ENCODE data around the gene GABRD. TPM values are rescaled to one million over a fixed set of nuclear protein-coding genes. Genes with fewer than 3 reads are reported as not detected.
A peak's percentile ranks its signal among the peaks of the same experiment; 100 is the strongest.

GABRD gene
- total RNA-seq, 1 donor from 2014 or later: 0.41 TPM

DNA sequence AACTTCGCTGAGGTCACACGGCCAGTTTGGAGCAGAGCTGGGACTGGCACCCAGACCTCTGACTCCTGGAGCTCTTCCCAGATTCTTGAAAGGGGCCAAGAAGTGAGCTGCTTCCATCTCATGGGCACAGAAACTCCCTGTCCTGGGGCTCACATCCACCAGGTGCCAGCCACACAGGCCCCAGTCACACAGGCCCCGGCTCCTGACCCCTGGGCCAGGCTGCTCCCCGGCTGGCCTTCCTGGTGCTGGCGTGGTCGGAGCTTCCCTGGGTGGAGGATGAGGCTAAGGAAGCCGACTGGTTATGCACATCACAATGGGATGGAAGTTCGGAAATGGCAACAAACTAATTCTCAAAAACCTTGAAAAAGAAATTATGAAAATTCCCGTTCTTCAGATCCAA, 3.0 kb upstream of the GABRD start:
- Histone ChIP-seq H3K4me1 (peaks cover 13% of the 10 kb centered on the region), H3K36me3 (no peaks in the 10 kb centered on the region)

DNA sequence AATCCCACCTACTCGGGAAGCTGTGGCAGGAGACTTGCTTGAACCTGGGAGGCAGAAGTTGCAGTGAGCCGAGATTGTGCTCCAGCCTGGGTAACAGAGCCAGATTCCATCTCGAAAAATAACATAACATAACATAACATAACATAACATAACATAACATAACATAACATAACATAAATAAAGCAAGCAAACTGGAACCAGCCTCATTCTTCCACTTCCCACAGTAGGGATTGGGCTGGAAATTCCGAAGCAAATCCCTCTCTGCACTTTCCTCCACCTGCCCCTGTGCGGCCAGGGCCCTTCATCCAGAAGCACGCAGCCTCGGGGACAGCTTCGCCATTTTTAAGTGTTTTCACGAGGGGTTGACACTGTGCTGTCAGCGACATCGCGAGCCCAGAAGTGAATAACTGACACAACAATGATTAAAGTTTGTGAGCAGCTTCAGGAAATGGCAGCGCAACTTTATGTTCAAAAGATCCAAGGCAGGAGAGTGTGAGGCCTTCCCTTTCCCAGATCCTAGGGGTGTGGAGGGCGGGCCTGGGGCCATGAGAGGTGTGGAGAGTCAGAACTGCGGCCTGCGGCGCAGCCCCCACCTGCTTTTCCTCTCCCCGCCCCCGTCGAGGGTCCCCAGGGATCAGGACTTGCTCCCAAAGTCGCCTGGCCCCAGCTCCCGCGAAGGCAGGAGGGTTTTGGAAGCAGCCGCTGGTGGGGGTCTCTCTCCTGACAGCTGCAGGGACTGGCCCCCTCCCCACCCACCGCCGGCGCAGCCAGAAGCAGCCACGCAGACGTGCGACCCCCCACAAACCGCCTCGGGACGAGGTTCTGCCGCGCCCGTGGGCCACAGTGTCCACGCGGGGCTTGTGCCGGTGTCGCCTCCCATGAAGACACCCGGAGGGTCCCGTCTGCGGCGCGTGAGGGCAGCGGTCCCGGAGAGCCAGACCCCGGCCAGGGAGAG, 651 bp upstream of the GABRD start:
- intact Hi-C loops (cut with micrococcal nuclease): no loop called here
- Histone ChIP-seq H3K36me3 (no peaks in the 10 kb centered on the region), H3K4me3 (peak overlapping the region; percentile 14), H3K27ac (replicated peaks) (no peak overlapping the region), H3K9me3 (replicated peaks) (no peaks in the 10 kb centered on the region), H3K4me1 (peaks cover 13% of the 10 kb centered on the region), H3K27me3 (ENCODE audit: low read depth) (peaks cover 95% of the 10 kb centered on the region)
- DNase-seq: no peak
- TF ChIP-seq, protein P1, sequence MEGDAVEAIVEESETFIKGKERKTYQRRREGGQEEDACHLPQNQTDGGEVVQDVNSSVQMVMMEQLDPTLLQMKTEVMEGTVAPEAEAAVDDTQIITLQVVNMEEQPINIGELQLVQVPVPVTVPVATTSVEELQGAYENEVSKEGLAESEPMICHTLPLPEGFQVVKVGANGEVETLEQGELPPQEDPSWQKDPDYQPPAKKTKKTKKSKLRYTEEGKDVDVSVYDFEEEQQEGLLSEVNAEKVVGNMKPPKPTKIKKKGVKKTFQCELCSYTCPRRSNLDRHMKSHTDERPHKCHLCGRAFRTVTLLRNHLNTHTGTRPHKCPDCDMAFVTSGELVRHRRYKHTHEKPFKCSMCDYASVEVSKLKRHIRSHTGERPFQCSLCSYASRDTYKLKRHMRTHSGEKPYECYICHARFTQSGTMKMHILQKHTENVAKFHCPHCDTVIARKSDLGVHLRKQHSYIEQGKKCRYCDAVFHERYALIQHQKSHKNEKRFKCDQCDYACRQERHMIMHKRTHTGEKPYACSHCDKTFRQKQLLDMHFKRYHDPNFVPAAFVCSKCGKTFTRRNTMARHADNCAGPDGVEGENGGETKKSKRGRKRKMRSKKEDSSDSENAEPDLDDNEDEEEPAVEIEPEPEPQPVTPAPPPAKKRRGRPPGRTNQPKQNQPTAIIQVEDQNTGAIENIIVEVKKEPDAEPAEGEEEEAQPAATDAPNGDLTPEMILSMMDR (IDR thresholded peaks at IDR 0.05; ENCODE audit: borderline replicate concordance): no peak

More for the DNA sequence above, 3.0 kb upstream of the GABRD start:
- TF ChIP-seq, protein P1 (IDR thresholded peaks at IDR 0.05; ENCODE audit: borderline replicate concordance): no peak
- Histone ChIP-seq H3K4me3 (no peak overlapping the region), H3K27ac (replicated peaks) (no peak overlapping the region), H3K9me3 (replicated peaks) (no peaks in the 10 kb centered on the region), H3K27me3 (ENCODE audit: low read depth) (peaks cover 95% of the 10 kb centered on the region)
- no peak for DNase-seq
- intact Hi-C loops (cut with micrococcal nuclease): no loop called here

DNA sequence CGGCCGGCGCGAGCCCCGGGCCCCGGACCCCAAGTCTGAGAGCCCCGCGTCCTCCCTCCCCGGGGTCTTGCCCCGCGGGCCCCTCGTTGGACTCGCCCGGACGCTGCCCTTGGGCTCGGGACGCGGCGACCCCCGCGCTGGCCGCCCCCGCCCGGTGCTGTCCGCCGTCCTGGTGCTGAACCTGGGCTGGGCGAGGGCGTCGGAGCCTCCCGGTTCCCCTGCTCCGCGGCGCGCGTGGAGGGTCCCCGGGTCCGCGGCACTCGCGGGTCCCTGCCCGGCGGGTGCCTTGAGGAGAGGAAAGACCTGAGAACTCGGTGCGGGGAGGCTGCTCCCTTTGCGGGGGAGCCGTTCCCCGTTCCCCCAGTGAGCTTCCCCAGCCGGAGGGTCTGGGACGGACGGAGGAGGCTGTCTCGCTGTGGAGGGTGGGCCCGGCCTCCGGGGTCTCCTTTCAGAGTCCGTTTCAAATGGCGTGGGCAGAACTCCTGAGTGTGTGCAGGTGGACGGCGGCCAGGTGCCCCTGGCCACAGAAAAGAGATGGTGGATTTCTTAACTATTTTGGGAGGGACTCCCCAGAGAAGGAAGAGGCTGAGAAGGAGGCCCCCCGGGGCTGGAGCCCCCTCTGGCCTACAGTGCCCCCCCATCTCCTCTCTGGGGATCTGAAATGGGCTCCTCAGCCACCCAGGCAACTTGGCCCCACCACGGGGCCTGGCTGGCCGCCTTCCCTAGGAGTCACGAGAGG, 595 bp downstream of the GABRD start:
- TF ChIP-seq, protein P1 (IDR thresholded peaks at IDR 0.05; ENCODE audit: borderline replicate concordance): no peak
- no peak overlapping the region for H3K27ac ChIP-seq (replicated peaks)
- peaks cover 96% of the 10 kb centered on the region for H3K27me3 ChIP-seq (ENCODE audit: low read depth)
- intact Hi-C loops (cut with micrococcal nuclease): no loop called here
- no peaks in the 10 kb centered on the region for H3K9me3 ChIP-seq (replicated peaks)
- H3K4me3 ChIP-seq: peak overlapping the region; percentile 55
- no peak for DNase-seq
- peaks cover 13% of the 10 kb centered on the region for H3K4me1 ChIP-seq
- no peaks in the 10 kb centered on the region for H3K36me3 ChIP-seq

DNA sequence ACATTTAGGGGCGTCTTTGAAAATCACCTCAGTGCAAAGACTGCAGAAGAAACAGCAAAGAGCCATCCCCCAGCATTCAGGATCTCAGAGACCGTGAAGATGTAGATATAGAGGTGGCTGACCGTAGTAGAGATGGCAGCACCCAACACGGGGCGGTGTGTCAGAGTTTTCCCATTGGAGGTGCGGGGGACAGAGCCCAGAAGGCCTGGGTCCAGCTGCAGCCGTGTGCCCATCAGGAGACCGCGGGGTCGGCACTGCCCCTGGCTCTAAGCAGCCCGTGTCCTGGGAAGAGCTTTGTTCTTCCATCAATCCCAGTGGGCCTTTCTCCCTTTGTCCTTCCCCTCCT, 1.1 kb downstream of the GABRD start:
- no peaks in the 10 kb centered on the region for H3K36me3 ChIP-seq
- no peak for DNase-seq
- no peak overlapping the region for H3K27ac ChIP-seq (replicated peaks)
- intact Hi-C loops (cut with micrococcal nuclease): no loop called here
- peaks cover 18% of the 10 kb centered on the region for H3K4me1 ChIP-seq
- peak overlapping the region; percentile 55 for H3K4me3 ChIP-seq
- peaks cover 93% of the 10 kb centered on the region for H3K27me3 ChIP-seq (ENCODE audit: low read depth)
- TF ChIP-seq, protein P1 (IDR thresholded peaks at IDR 0.05; ENCODE audit: borderline replicate concordance): no peak
- H3K9me3 ChIP-seq (replicated peaks): no peaks in the 10 kb centered on the region

DNA sequence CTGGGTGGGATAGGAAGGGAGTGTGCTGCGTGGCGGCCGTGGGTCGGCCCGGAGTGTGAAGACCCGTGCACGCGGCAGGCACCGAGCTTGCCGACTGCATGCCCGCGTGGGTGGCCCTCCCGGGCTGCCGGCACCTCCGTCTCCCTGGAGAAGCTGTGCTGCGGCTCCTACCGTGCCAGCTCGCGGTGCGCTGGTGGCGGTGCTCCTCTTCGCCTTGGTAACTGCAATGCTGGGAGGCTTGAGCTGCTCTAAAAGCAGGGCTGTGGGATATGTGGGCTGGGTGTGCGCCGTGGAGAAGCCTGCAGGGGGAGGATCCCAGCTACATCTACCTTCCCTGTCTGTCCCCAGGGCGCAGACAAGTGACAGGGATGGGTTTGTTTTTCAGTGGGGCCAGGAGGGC, 2.4 kb downstream of the GABRD start:
- DNase-seq: no peak
- H3K36me3 ChIP-seq: no peaks in the 10 kb centered on the region
- H3K9me3 ChIP-seq (replicated peaks): no peaks in the 10 kb centered on the region
- TF ChIP-seq, protein P1 (IDR thresholded peaks at IDR 0.05; ENCODE audit: borderline replicate concordance): no peak
- no peak overlapping the region for H3K27ac ChIP-seq (replicated peaks)
- intact Hi-C loops (cut with micrococcal nuclease): no loop called here
- H3K4me1 ChIP-seq: peaks cover 28% of the 10 kb centered on the region
- peaks cover 83% of the 10 kb centered on the region for H3K27me3 ChIP-seq (ENCODE audit: low read depth)
- no peak overlapping the region for H3K4me3 ChIP-seq

All from left ventricle myocardium inferior (tissue), 1 donor.